Lung microvascular endothelial cell (primary cell): Measurements from ENCODE around the gene OR5K1. TPM values are rescaled to one million over a fixed set of nuclear protein-coding genes. Genes with fewer than 3 reads are reported as not detected.

ENCODE experiments used
- DNase-seq, 2 donors: peaks; one replicate each; pipeline versions ENCODE4 v3.0.0 to v3.0.0-alpha.2; 2010; ENCODE audit warnings: low read depth in 2 of 2
- total RNA-seq: library from RNA; depleted of rRNA; stranded (reverse); fragments of >200 nt; gene quantifications from 2 replicates; pipeline ENCODE4 v1.2.1, GENCODE V29; 2014

Gene OR5K1
- total RNA-seq, result not detected in 2 replicates

DNA sequence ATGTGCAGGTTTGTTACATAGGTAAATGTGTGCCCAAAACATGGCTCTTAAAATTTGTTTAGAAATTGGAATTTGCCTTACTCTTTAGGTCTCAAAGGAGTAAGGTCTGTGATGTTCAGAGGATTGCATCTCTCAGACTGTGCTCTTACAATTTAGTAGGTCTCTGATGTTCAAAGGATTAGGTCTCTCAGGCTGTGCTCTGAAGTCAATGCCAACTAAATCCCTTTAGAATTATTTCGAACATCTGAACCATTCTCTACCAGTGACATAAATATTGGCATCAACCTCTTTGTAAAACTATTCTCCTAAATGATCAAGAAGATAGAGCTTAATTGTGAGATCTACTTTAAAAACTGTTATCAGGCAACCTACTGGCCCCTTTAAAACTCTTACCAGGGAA is at the start of gene OR5K1:
Gene OR5K1 (plus strand): TSS at position 301 of the 400 bp plus-strand sequence. CDS start 6,376 bp downstream, outside the sequence.
- DNase-seq, result no peak

DNA sequence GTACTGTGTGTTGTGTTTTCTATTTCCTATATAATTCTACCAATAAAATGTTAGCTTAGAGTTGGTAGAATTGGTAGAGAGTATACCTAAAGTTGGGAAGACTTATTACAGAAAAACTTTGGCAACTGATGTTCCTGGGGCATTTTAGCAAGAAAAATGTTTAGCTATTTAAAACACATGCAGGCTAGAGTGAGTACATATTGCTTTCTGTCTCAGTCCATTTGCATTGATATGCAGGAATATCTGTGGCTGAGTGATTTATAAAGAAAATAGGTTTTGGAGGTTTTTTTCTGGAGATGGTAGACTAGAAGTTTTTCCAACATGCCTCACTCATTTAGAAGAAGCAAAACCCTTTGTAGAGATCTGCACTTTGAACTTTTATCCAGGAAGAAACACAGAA is 30.4 kb upstream of the OR5K1 start:
- DNase-seq, result no peak

DNA sequence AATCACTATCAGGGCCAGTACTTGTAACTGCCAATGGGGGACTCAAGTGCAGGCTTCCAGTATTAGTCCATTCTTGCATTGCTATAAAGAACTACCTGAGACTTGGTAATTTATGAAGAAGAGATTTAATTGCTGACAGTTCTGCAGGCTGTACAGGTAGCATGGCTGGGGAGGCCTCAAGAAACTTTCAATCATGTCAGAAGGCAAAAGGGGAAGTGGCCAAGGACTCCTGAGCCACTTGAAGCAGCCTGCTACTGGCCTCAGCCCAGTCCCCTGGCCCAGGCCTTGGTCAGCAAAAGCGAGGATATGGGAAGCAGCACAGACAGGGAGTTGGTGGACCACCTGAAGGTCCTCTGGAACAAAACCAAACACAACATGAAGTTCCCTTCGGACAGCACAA is 29.2 kb upstream of the OR5K1 start:
- DNase-seq, result no peak

DNA sequence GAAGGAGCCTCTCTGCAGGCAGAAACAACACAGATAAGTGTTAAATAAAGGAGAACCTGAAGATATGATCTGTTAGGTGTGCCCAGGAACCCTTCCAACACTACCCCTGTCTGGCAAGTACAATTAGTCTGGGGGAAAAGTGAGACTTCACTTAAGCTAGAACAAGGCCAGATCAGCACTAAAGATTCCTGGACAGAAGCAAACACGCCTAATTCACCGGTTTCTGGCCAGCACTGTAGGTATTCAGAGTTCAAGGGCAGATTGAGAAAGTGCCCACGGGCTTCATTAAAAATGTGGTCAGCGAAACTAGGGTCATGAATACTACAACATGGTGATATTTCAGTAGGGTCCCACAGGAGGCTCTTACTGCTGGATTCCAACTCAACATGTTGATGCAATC is 28.6 kb upstream of the OR5K1 start:
- DNase-seq, result no peak

DNA sequence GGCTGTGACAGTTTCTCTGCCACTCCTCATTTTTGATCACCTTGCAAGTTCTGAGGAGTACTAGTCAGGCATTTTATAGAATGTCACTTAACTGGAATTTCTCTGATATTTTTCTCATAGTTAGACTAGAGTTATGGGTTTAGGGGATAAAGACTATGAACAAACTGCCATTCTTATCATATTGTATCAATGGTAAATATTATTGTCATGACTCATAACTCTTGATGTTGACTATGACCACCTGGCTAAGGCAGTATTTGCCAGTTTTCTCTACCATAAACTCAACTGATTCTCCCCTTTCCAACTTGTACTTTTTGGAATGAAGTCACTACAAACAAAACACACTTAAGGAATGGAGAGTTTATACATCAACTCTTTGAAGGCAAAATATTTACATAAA is 22.7 kb upstream of the OR5K1 start:
- DNase-seq, result no peak

DNA sequence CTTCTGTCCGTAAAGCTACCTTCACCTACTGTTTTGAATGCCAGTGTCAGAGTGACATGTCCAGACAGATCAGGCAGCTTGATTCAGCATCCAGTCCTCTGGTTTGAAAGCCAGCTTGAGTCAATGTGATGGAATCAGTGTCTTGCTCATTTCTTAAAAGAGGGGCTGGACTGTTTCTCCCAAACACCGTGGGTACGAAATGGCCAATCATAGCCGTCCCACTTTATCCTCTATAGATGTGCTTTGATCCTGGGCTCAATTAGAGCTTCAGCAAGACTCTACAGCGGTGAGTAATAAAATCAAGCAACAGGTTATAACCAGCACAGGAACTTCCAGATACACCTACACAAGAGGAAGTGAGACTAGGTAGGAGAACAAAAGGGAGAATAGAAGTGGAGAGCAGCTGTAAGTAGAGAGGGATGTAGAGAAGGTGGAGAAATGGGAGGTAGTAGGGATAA is 17.0 kb upstream of the OR5K1 start:
- DNase-seq, result no peak

DNA sequence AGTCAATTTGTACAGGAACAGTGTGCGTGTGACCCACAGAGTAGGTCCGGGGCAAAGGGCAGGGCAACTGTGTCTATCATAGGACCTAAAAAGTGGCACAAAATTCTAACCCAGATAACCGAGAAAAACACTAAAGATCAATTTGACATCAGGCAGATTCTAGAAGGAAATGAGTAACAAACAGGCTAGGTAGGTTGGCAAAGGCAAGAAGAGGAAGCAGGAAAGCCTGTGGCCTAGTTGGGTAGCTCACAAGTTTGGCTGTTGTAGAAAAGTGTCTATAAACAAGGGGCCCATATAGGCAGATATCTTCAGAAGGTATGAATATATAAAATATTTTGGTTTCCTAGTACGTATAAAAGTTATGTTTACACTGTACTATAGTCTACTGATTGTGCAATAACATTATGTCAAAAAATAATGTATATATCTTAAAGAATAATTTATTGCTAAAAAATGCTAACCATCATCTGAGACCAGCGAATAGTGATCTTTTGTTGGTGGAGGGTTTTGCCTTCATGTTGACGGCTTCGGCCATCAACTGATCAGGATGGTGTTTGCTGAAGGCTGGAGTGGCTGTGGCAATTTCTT is 13.3 kb upstream of the OR5K1 start:
- no peak for DNase-seq

DNA sequence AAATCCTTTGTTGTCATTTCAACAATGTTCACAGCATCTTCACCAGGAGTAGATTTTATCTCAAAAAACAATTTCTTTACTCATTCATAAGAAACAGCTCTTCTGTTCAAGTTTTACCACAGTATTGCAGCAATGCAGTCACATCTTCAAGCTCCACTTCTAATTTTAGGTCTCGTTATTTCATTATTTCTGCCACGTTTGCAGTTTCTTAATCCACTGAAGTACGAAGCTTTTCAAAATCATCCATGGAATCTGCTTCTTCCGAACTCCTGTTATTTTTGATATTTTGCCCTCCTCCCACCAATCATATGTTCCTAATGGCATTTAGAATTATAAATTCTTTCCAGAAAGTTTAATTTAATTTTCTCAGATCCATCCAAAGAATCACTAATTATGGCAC is 12.6 kb upstream of the OR5K1 start:
- no peak for DNase-seq

DNA sequence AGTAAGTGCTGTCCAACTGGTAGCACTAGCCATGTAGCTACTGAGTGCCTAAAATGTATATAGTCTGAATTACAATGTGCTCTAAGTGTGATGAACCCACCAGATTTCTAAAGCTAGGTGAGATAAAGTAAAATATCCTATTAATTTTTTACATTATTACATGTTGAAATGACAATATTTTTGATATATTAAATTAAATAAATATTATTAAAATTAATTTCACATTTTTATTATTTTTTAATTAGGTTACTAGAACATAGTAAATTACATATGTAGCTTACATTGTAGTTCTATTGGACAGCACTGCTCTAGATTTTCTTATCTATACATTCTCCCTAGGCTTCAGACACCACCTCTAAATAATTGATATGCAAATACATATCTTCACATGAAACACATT is 9.2 kb upstream of the OR5K1 start:
- DNase-seq, result no peak

DNA sequence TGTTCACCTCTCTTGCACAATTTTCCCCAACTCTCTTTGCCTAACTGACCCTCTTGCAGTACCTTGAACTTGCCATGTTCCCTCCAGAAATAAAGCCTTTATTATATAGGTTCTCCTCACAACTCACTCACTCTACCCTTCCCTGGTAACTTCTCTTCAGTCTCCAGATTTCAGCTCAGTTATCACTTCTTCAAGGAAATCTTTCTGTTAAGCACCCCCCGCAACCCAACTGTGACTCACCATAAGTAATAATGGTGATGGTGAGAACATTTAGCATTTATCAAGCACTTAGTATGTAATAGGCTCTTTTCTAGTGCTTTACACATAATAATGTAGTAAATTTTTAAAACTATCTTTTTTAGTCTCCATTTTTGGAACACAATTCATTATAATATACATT is 8.1 kb upstream of the OR5K1 start:
- no peak for DNase-seq

DNA sequence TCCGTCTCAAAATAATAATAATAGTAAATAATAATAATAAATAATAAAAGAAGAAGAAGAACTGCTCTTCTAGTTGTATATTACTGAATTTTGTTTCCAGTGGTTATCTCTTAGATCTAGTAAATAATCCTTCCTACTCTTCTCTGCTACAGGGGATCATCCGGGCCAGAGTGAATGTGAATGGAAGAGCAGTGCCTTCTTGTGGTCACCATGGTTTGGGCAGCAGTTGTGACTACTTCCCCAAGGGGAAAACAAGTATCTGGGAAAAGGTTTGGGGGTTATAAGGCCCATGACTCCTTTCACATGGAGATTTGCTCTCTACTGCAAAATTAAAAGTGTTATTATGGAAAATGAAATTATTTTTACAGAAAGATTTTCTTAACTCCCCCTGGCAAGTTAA is 5.5 kb upstream of the OR5K1 start:
- no peak for DNase-seq

DNA sequence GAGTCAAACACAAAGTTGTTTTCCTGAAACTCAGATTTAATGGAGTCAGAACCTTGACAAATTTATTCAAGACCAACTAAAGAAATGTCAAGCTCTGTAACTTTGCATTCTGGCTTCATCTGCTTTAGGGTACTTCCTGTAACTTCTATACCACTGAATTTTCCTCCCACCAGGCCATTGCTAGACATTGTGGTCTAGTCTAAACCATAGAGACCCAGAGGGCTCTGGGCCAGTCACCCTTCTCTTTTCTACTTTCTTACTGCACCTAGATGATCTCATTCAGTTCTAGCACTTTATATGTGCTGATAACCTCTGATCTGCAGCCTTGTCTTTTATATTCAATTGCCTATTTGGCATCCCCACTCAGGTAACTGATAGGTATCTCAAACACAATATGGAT is 2.8 kb upstream of the OR5K1 start:
- no peak for DNase-seq

DNA sequence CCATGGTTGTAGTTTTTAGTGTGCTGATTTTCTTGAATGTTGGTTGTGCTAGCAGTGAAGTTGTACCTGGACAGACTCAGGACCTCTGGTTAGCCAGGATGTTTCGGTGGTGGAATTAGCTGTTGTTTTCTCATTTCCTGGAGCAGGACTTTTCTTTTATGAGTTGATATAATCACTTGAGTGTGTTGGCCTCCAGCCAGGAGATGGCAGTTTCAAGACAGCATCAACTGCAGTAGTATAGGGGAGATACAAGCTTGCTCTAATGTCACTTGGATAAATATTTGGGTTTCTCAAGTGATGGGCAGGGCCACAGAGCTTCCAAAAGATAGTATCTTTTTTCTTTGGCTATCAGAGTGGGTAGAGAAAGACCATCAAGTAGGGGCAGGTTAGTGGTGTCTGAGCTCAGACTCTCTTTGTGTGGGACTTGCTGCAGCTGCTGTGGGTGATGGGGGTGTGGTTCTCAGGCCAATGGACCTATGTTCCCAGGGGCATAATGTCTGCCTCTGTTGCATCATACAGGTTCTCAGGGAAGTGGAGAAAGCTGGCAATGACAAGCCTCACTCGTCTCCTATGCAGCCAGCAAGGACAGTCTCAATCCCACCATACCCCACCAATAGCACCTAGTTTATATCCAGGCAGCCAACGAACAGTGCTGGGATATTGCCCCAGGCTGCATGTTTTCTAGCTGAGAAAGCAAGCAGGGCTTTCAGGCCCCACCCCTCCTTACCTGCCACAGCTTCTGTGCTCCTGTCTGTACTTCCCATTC is 19.9 kb downstream of the OR5K1 start:
- no peak for DNase-seq

DNA sequence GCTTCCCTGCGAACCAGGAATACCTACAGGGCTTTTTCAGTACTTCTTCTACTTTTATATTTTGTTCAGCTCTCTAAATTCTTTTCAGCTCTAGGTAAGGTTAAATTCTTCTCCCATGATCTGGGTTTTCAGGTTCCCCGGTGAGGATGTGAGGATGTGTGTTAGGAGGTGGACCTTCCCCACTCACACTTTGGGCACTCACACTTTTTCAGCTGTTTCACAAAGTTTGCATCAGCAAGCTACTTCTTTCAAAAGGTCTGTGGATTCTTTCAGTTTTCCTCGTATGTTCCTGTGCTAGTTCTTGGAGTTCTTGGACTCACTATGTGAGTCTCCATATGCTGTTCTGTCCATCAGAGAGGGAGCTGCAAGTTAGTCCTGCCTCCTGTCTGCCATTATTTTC is 20.6 kb downstream of the OR5K1 start:
- no peak for DNase-seq

DNA sequence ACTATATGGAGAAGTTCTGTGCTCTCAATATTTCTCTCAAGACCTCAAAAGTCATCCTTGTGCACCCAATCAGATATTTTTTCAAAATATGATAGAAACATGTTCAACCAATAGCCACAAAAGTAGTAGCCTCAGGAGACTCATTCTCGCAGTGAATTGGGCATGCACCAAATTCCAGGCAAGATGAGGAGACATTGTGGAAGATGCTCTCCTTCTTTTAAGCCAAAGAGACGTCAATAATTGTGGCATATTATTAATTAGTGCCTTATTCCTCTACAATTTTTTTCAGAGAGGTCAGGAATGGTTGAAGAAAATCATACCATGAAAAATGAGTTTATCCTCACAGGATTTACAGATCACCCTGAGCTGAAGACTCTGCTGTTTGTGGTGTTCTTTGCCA is 34.4 kb downstream of the OR5K1 start, which contains the start of gene OR5K2:
Gene OR5K2 (plus strand): TSS at position 301 of the 400 bp plus-strand sequence. CDS start 0 bp downstream, at position 301.
- no peak for DNase-seq

DNA sequence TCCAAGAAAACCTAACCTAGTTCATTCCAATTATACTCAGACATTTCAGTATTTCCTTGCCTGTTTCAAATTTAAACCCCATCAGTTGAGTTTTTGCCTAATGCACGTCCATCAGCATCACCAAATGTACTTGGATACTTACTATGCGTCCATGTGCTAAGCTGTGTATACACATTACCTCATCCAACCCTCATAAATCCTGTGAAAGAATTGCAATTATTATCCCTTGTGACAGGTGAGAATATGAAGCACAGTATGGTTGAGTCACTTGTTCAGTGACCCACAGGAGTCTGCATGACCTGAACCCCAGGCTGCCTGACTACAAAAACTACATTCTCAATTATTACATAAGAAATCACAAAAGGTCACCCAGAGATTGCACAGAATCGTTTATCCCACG is 37.0 kb downstream of the OR5K1 start:
- DNase-seq, result no peak

DNA sequence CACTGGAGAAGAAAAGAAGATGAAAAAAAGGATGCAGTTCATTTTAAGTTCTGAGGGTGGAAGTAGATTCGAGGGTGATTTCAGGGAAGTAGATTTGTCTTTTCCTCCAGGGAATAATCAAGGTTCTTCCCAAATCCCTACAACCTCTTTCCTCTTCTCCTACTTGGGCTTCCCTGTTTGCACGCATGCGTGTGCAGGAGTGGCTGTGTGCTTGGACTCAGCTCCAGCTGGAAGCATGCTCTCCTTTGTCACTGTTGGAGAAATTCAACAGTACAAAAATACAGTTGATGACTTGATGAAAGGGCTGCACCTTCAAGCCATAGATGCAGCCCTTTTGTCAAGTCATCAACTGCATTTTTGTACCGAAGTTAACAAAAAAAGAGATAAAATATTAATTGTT is 38.3 kb downstream of the OR5K1 start:
- DNase-seq, result no peak

DNA sequence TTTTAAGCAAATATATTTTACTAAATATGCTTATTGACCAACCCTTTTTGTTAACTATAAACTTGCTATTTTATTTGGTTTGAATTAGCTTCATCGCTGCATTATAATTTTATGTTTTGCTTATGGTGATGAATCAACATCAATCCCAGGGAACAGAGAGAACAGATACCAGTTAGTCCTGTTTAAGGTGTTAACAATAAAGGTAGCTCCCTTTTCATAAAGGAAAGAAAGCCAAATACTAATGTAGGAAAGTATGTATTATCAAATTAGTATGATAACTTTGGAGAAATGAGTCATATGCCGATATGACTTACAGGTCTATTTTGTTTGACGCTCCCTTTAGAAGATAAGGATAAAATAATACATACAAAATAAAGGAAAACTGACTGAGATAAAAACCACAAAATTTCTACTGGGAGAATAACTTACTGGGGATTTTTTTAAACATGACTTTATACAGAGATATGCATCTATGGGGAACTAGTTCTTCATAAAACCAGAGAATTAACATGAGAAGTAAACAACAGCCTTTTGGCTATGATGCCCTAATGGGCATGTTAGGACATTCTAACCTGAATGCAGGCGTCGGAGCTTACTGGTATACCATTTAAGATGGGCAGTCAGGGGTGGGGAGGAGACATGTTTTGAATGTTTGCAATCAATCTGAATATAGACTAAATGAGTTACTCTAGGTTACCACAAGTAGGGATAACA is 39.0 kb downstream of the OR5K1 start:
- DNase-seq, result no peak

DNA sequence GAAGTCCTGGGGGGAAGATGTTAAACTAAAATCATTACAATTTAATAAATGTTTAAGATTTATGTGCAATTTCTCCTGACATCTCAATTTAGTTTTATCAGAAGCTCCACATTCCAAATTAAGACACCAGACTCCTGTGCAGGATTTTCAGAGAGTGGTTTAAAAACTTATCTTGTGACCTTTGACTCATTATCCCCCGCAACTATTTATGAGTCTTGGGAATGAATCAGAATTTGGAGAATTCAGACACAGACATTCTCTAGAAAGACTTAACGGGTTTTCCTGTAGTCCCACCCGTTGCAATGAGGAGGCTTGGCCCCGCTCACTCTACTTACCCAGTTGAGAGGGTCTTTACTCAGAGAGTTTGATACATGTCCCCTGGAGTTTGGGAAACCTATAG is 41.5 kb downstream of the OR5K1 start:
- no peak for DNase-seq

DNA sequence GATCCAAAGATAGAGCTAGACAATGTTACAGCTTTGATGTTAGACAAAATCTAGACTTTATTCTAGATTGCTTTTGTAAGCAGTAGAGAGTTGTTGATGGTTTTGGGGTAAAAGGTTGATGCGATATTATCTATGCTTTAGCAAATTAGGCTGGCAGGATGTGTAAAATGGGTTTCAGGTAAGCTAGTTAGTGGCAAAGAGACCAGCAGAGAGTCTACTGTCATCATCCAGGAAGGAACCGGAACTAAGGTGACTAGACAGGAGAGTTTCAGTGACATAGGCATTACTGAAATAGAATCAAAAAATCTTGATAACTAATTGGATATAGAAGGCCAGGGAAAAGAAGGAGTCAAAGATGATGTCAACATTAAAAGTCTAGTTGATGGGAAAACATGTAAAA is 45.6 kb downstream of the OR5K1 start:
- DNase-seq, result no peak

DNA sequence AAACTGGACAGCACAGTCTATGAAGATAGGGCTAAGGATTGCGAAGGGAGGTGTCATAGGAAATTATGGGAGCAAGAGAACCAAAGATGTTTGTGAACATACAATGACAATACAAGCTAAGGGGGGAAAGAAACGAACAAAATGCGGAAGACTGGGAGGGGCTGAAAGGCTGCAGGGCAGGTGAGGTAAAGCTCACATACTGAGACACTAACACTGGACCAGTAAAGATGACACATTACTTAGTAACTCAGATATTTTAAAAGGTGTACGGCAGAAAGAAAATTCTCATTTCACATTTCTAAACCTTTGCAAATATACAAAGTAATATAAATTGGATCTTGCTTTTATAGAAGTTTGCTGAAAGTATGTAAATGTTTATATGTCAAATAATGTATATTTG is 49.6 kb downstream of the OR5K1 start:
- no peak for DNase-seq

DNA sequence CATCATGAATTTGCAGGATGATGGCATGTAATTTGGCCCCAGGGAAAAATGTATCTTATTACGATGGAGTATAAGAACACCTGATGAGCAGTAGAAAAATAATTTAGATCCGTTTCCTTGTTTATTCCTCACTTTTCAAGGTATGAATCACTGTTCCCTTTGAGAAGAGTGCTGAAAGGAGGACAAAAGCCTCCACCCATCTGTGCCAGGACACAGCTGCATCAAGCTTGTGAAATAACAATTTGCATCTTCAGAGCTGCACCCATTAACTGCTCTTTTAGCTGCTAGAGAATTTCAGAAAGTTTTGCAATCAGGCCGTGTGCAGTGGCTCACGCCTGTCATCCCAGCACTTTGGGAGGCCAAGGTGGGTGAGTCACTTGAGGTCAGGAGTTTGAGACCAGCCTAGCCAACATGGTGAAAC is 50.1 kb downstream of the OR5K1 start:
- no peak for DNase-seq

DNA sequence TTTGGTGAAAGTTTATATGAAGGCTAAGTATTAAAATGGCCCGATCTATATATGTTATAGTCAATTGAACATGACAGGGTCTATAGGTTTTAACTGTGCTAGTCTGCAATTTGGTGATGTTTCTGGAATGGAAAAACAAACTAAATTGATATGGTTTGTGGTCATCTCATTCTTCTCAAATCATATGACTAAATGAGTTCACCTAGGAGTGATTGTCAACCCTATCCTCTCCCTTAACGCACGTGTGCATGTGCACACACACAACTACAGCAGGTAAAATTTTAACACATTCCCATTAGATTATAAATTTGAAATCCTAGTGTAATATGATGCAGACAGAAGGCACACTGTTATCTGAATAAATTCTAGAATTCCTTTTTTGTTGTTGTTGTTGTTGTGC is 50.7 kb downstream of the OR5K1 start:
- no peak for DNase-seq
